ENCODE measurements around the gene GNAQ. TPM values are rescaled to one million over a fixed set of nuclear protein-coding genes. Genes with fewer than 3 reads are reported as not detected.
A peak's percentile ranks its signal among the peaks of the same experiment; 100 is the strongest.

Gene GNAQ
- total RNA-seq, 1 experiment from 2014 or later: 34.1 TPM

- TF ChIP-seq CTCF (IDR thresholded peaks at IDR 0.05; ENCODE audit: unreplicated experiment): no peak
- DNase-seq: no peak
- H3K9me3 Mint-ChIP-seq (ENCODE audit: low read depth, unreplicated experiment): peaks cover 3% of the 10 kb centered on the region
- H3K4me1 Mint-ChIP-seq (ENCODE audit: low read depth, unreplicated experiment): peaks cover 27% of the 10 kb centered on the region
- CTCF ChIA-PET: interaction anchor here (0.6 kb wide), 2 partner anchors 252 to 449 kb away, joined by 3 to 8 read pairs; no protein-coding TSS in a partner anchor
- BruUV-seq (replicated peaks): no TSS peak
- intact Hi-C loops (cut with micrococcal nuclease; ENCODE audit: unreplicated experiment): no loop called here
- peak overlapping the region; percentile 86 for H3K27ac Mint-ChIP-seq (ENCODE audit: unreplicated experiment)
- peaks cover 5% of the 10 kb centered on the region for H3K36me3 Mint-ChIP-seq (ENCODE audit: insufficient read depth, unreplicated experiment)
- H3K27me3 Mint-ChIP-seq (ENCODE audit: unreplicated experiment): no peaks in the 10 kb centered on the region
- peak overlapping the region; percentile 47 for H3K4me3 Mint-ChIP-seq (ENCODE audit: low read depth, unreplicated experiment)
Measured at GRCh38 chr9:77779010-77779409, 252.6 kb downstream of the GNAQ start.

GRCh38 chr9:77773381-77773780 lies 258.2 kb downstream of the GNAQ start:
- CTCF ChIA-PET: no interaction called here
- no peak for DNase-seq
- Mint-ChIP-seq H3K4me1 (ENCODE audit: low read depth, unreplicated experiment) (peaks cover 6% of the 10 kb centered on the region), H3K27ac (ENCODE audit: unreplicated experiment) (no peak overlapping the region), H3K36me3 (ENCODE audit: insufficient read depth, unreplicated experiment) (no peaks in the 10 kb centered on the region), H3K4me3 (ENCODE audit: low read depth, unreplicated experiment) (no peak overlapping the region), H3K27me3 (ENCODE audit: unreplicated experiment) (no peaks in the 10 kb centered on the region), H3K9me3 (ENCODE audit: low read depth, unreplicated experiment) (peaks cover 3% of the 10 kb centered on the region)
- intact Hi-C loops (cut with micrococcal nuclease; ENCODE audit: unreplicated experiment): no loop called here
- no TSS peak for BruUV-seq (replicated peaks)
- TF ChIP-seq CTCF (IDR thresholded peaks at IDR 0.05; ENCODE audit: unreplicated experiment): no peak

GRCh38 chr9:77772646-77773045 lies 259.0 kb downstream of the GNAQ start:
- no peak for TF ChIP-seq CTCF (IDR thresholded peaks at IDR 0.05; ENCODE audit: unreplicated experiment)
- no TSS peak for BruUV-seq (replicated peaks)
- Mint-ChIP-seq H3K36me3 (ENCODE audit: insufficient read depth, unreplicated experiment) (no peaks in the 10 kb centered on the region), H3K4me3 (ENCODE audit: low read depth, unreplicated experiment) (no peak overlapping the region), H3K27ac (ENCODE audit: unreplicated experiment) (no peak overlapping the region), H3K27me3 (ENCODE audit: unreplicated experiment) (no peaks in the 10 kb centered on the region), H3K4me1 (ENCODE audit: low read depth, unreplicated experiment) (no peaks in the 10 kb centered on the region), H3K9me3 (ENCODE audit: low read depth, unreplicated experiment) (no peaks in the 10 kb centered on the region)
- intact Hi-C loops (cut with micrococcal nuclease; ENCODE audit: unreplicated experiment): no loop called here
- CTCF ChIA-PET: no interaction called here
- DNase-seq: no peak

- BruUV-seq (replicated peaks): no TSS peak
- Mint-ChIP-seq H3K27me3 (ENCODE audit: unreplicated experiment) (no peaks in the 10 kb centered on the region), H3K27ac (ENCODE audit: unreplicated experiment) (no peak overlapping the region), H3K4me3 (ENCODE audit: low read depth, unreplicated experiment) (no peak overlapping the region), H3K9me3 (ENCODE audit: low read depth, unreplicated experiment) (no peaks in the 10 kb centered on the region), H3K4me1 (ENCODE audit: low read depth, unreplicated experiment) (no peaks in the 10 kb centered on the region), H3K36me3 (ENCODE audit: insufficient read depth, unreplicated experiment) (no peaks in the 10 kb centered on the region)
- no peak for TF ChIP-seq CTCF (IDR thresholded peaks at IDR 0.05; ENCODE audit: unreplicated experiment)
- intact Hi-C loops (cut with micrococcal nuclease; ENCODE audit: unreplicated experiment): no loop called here
- DNase-seq: no peak
- CTCF ChIA-PET: no interaction called here
Measured at GRCh38 chr9:77771171-77771570, 260.4 kb downstream of the GNAQ start.
